ENCODE data around the gene ANAPC2. TPM values are rescaled to one million over a fixed set of nuclear protein-coding genes. Genes with fewer than 3 reads are reported as not detected.

The ANAPC2 gene
- polyA plus RNA-seq, 1 experiment = 12.1 TPM

GRCh38 chr9:137234758-137235423 is 46.5 kb upstream of the ANAPC2 start:
- DNase-seq (ENCODE audit: low read depth, low spot score) = no peak
- Histone ChIP-seq H3K9me3 (ENCODE audit: control insufficient read depth, insufficient read depth, low read length) (no peaks in the 10 kb centered on the region; the same call in 1 of the 2 replicates), H3K4me3 (ENCODE audit: low read depth, low read length) (no peak overlapping the region), H3K27ac (ENCODE audit: low read depth, low read length) (no peak overlapping the region), H3K27me3 (ENCODE audit: control insufficient read depth, insufficient read depth, low read length) (no peaks in the 10 kb centered on the region)
- TF ChIP-seq CTCF (IDR thresholded peaks at IDR 0.05; ENCODE audit: low read depth, low read length) = no peak
- POLR2A ChIA-PET = no interaction called here
- CTCF ChIA-PET = interaction anchor here (0.6 kb wide), 1 partner anchor 189 kb away, joined by 3 read pairs; the partner anchor contains the start of gene NPDC1

GRCh38 chr9:137234055-137234697 is 45.8 kb upstream of the ANAPC2 start:
- POLR2A ChIA-PET = interaction anchor here (0.5 kb wide), 1 partner anchor 111 kb away, joined by 11 read pairs; no protein-coding TSS in a partner anchor
- CTCF ChIA-PET = interaction anchor here (0.6 kb wide), 1 partner anchor 188 kb away, joined by 3 read pairs; the partner anchor contains the start of gene NPDC1
- TF ChIP-seq CTCF (IDR thresholded peaks at IDR 0.05; ENCODE audit: low read depth, low read length) = no peak
- H3K4me3 ChIP-seq (ENCODE audit: low read depth, low read length) = no peak overlapping the region
- no peaks in the 10 kb centered on the region; the same call in 1 of the 2 replicates for H3K9me3 ChIP-seq (ENCODE audit: control insufficient read depth, insufficient read depth, low read length)
- no peaks in the 10 kb centered on the region for H3K27me3 ChIP-seq (ENCODE audit: control insufficient read depth, insufficient read depth, low read length)
- no peak overlapping the region for H3K27ac ChIP-seq (ENCODE audit: low read depth, low read length)
- no peak for DNase-seq (ENCODE audit: low read depth, low spot score)

GRCh38 chr9:137233143-137233980 is 45.0 kb upstream of the ANAPC2 start:
- ChIA-PET CTCF (no interaction called here), POLR2A (interaction anchor here (0.5 kb wide), 1 partner anchor 110 kb away, joined by 11 read pairs; no protein-coding TSS in a partner anchor)
- no peak overlapping the region for H3K4me3 ChIP-seq (ENCODE audit: low read depth, low read length)
- DNase-seq (ENCODE audit: low read depth, low spot score) = no peak
- no peak overlapping the region for H3K27ac ChIP-seq (ENCODE audit: low read depth, low read length)
- H3K9me3 ChIP-seq (ENCODE audit: control insufficient read depth, insufficient read depth, low read length) = no peaks in the 10 kb centered on the region; the same call in 1 of the 2 replicates
- no peak for TF ChIP-seq CTCF (IDR thresholded peaks at IDR 0.05; ENCODE audit: low read depth, low read length)
- no peaks in the 10 kb centered on the region for H3K27me3 ChIP-seq (ENCODE audit: control insufficient read depth, insufficient read depth, low read length)

GRCh38 chr9:137232510-137232909 is 44.1 kb upstream of the ANAPC2 start:
- H3K9me3 ChIP-seq (ENCODE audit: control insufficient read depth, insufficient read depth, low read length) = no peaks in the 10 kb centered on the region; the same call in 1 of the 2 replicates
- H3K27ac ChIP-seq (ENCODE audit: low read depth, low read length) = no peak overlapping the region
- POLR2A ChIA-PET = no interaction called here
- CTCF ChIA-PET = no interaction called here
- DNase-seq (ENCODE audit: low read depth, low spot score) = no peak
- H3K27me3 ChIP-seq (ENCODE audit: control insufficient read depth, insufficient read depth, low read length) = no peaks in the 10 kb centered on the region
- TF ChIP-seq CTCF (IDR thresholded peaks at IDR 0.05; ENCODE audit: low read depth, low read length) = no peak
- no peak overlapping the region for H3K4me3 ChIP-seq (ENCODE audit: low read depth, low read length)

Measured in AG04450 (cell line).